ENCODE data around the gene TRPV6. TPM values are rescaled to one million over a fixed set of nuclear protein-coding genes. Genes with fewer than 3 reads are reported as not detected.

Gene TRPV6
- polyA plus RNA-seq, 1 donor (not counting 4 experiments of a cell fraction or from before 2014, with no cell fraction given): 1.5 TPM

GRCh38 chr7:142896151-142896550 lies 10.6 kb upstream of the TRPV6 start:
- TF ChIP-seq EZH2 (IDR thresholded peaks at IDR 0.05; ENCODE audit: low read length) (no peak), CTCF (optimal IDR thresholded peaks at IDR 0.05 in 1 of 3, IDR thresholded peaks at IDR 0.05 in 1 of 3, conservative IDR thresholded peaks at IDR 0.05 in 1 of 3; ENCODE audit: extremely low read depth in 1 of 3, insufficient read depth in 2 of 3, low read length in 3 of 3) (no peak)
- no peak overlapping the region for H3K4me3 ChIP-seq (ENCODE audit: control insufficient read depth in 2 of 3, extremely low read depth in 1 of 3, insufficient read depth in 2 of 3, low read depth in 1 of 3, low read length in 3 of 3)
- H3K4me2 ChIP-seq (ENCODE audit: control insufficient read depth, extremely low read depth, insufficient read depth, low read depth, low read length): no peak overlapping the region
- no peaks in the 10 kb centered on the region for H4K20me1 ChIP-seq (ENCODE audit: control insufficient read depth, extremely low read depth, insufficient read depth, low read length)
- H3K9me1 ChIP-seq (ENCODE audit: control insufficient read depth, extremely low read depth, insufficient read depth, low read length): no peaks in the 10 kb centered on the region
- no peaks in the 10 kb centered on the region for H3K4me1 ChIP-seq (ENCODE audit: control insufficient read depth, extremely low read depth, insufficient read depth, low read length)
- H2AFZ ChIP-seq (ENCODE audit: control insufficient read depth, low read length): no peak overlapping the region
- H3K27ac ChIP-seq (ENCODE audit: control insufficient read depth, insufficient read depth, low read length): no peak overlapping the region
- H3K36me3 ChIP-seq (ENCODE audit: control insufficient read depth in 2 of 2, extremely low read depth in 1 of 2, insufficient read depth in 2 of 2, low read length in 2 of 2): no peaks in the 10 kb centered on the region
- dilution Hi-C loops (cut with MboI; ENCODE audit: extremely low pct_ligation_motif_present, low sequenced_read_pairs): no loop called here
- DNase-seq (ENCODE audit: low read depth, low spot score): no peak
- no peaks in the 10 kb centered on the region for H3K79me2 ChIP-seq (ENCODE audit: control insufficient read depth, insufficient read depth, low read length)
- peaks cover 9% of the 10 kb centered on the region for H3K27me3 ChIP-seq (ENCODE audit: control insufficient read depth, extremely low read depth, insufficient read depth, low read length)
- FAIRE-seq: no peak
- H3K9ac ChIP-seq (ENCODE audit: control insufficient read depth, extremely low read depth, insufficient read depth, low read length): no peak overlapping the region
- H3K9me3 ChIP-seq (ENCODE audit: control insufficient read depth, low read depth, low read length): no peaks in the 10 kb centered on the region

DNA sequence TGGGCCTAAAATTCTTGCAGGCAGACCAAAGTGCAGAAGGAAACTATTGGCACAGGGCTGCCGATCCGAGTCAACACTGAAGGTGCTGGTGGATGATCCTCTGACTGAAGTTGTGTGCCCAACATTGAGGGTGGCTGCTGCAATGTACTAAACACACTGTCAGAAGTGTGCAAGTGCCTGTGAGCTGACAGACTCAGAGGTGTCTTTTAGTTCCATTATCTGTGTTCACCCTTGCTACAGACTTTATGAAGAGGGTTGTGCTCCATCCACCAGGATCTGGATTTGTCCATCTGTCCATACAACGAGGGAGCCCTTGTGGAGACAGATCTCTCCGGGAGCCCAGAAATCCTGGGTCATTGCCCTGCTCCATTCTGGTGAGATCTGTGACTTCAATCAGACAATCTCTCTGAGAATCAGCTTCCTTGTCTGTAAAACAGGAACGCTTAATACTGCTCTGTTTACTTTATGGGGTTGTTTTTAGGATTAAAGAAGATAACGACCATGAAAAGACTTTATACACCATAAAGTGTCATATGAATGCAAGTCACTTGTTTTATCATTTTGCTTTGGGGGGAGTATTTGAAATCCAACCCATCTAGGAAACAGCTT lies 9.5 kb upstream of the TRPV6 start:
- dilution Hi-C loops (cut with MboI; ENCODE audit: extremely low pct_ligation_motif_present, low sequenced_read_pairs): no loop called here
- Histone ChIP-seq H3K27ac (ENCODE audit: control insufficient read depth, insufficient read depth, low read length) (no peak overlapping the region), H3K9ac (ENCODE audit: control insufficient read depth, extremely low read depth, insufficient read depth, low read length) (no peak overlapping the region), H3K4me1 (ENCODE audit: control insufficient read depth, extremely low read depth, insufficient read depth, low read length) (no peaks in the 10 kb centered on the region), H3K36me3 (ENCODE audit: control insufficient read depth in 2 of 2, extremely low read depth in 1 of 2, insufficient read depth in 2 of 2, low read length in 2 of 2) (no peaks in the 10 kb centered on the region), H3K27me3 (ENCODE audit: control insufficient read depth, extremely low read depth, insufficient read depth, low read length) (peaks cover 9% of the 10 kb centered on the region), H3K79me2 (ENCODE audit: control insufficient read depth, insufficient read depth, low read length) (no peaks in the 10 kb centered on the region), H4K20me1 (ENCODE audit: control insufficient read depth, extremely low read depth, insufficient read depth, low read length) (no peaks in the 10 kb centered on the region), H2AFZ (ENCODE audit: control insufficient read depth, low read length) (no peak overlapping the region), H3K9me3 (ENCODE audit: control insufficient read depth, low read depth, low read length) (no peaks in the 10 kb centered on the region), H3K4me3 (ENCODE audit: control insufficient read depth in 2 of 3, extremely low read depth in 1 of 3, insufficient read depth in 2 of 3, low read depth in 1 of 3, low read length in 3 of 3) (no peak overlapping the region), H3K4me2 (ENCODE audit: control insufficient read depth, extremely low read depth, insufficient read depth, low read depth, low read length) (no peak overlapping the region), H3K9me1 (ENCODE audit: control insufficient read depth, extremely low read depth, insufficient read depth, low read length) (no peaks in the 10 kb centered on the region)
- no peak for FAIRE-seq
- no peak for DNase-seq (ENCODE audit: low read depth, low spot score)
- TF ChIP-seq CTCF (optimal IDR thresholded peaks at IDR 0.05 in 1 of 3, IDR thresholded peaks at IDR 0.05 in 1 of 3, conservative IDR thresholded peaks at IDR 0.05 in 1 of 3; ENCODE audit: extremely low read depth in 1 of 3, insufficient read depth in 2 of 3, low read length in 3 of 3): no peak
- no peak for TF ChIP-seq EZH2 (IDR thresholded peaks at IDR 0.05; ENCODE audit: low read length)
